Measurements from ENCODE around the gene NAT10. TPM values are rescaled to one million over a fixed set of nuclear protein-coding genes. Genes with fewer than 3 reads are reported as not detected.

Gene NAT10
- total RNA-seq, 4 donors from 2014 or later: 17.2 to 27.7 (median 19.4) TPM

DNA sequence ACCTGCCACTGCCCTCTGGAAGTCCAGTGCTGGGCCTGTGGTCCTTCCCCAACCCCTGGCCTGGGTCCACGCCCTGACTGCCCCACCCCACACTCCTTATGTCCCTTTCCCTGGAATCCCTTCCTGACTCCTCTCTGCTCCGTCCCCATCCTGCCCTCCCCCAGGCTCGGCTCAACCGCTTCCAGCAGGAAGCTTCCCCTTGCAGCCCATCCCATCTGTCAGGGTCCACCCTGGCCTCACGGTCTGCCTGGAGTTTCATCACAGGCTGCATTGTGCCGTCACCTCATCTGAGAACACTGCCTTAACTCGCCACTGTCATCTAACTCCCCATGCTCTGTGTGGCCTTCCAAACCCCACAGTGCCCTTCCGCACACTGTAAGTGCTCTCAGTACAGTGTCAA is 64.3 kb downstream of the NAT10 start:
- DNase-seq: no peak
- Histone ChIP-seq H3K9me3 (no peaks in the 10 kb centered on the region), H3K27me3 (no peaks in the 10 kb centered on the region), H3K4me1 (peaks cover 4 to 10% of the 10 kb centered on the region in 2 donors), H3K36me3 (no peaks in the 10 kb centered on the region), H3K4me3 (no peak overlapping the region), H3K27ac (peak overlapping the region in 3 of 4 donors; percentile 59 to 67 (median 61))
- TF ChIP-seq, protein P1, sequence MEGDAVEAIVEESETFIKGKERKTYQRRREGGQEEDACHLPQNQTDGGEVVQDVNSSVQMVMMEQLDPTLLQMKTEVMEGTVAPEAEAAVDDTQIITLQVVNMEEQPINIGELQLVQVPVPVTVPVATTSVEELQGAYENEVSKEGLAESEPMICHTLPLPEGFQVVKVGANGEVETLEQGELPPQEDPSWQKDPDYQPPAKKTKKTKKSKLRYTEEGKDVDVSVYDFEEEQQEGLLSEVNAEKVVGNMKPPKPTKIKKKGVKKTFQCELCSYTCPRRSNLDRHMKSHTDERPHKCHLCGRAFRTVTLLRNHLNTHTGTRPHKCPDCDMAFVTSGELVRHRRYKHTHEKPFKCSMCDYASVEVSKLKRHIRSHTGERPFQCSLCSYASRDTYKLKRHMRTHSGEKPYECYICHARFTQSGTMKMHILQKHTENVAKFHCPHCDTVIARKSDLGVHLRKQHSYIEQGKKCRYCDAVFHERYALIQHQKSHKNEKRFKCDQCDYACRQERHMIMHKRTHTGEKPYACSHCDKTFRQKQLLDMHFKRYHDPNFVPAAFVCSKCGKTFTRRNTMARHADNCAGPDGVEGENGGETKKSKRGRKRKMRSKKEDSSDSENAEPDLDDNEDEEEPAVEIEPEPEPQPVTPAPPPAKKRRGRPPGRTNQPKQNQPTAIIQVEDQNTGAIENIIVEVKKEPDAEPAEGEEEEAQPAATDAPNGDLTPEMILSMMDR (IDR thresholded peaks at IDR 0.05 in 4 of 5, conservative IDR thresholded peaks at IDR 0.05 in 1 of 5): no peak
- TF ChIP-seq POLR2A (IDR thresholded peaks at IDR 0.05): no peak
- intact Hi-C loops (cut with DNase I; ENCODE audit: low total_unique reads): loop anchor here (5.0 kb wide), 1 partner anchor 323 kb away; no protein-coding TSS in a partner anchor
- in situ Hi-C loops (cut with MboI; ENCODE audit: low sequenced_read_pairs in 4 of 4): loop anchor here in 2 of 4 donors (25.0 kb wide), 1 partner anchor 318 kb away; no protein-coding TSS in a partner anchor
- ATAC-seq: no peak

DNA sequence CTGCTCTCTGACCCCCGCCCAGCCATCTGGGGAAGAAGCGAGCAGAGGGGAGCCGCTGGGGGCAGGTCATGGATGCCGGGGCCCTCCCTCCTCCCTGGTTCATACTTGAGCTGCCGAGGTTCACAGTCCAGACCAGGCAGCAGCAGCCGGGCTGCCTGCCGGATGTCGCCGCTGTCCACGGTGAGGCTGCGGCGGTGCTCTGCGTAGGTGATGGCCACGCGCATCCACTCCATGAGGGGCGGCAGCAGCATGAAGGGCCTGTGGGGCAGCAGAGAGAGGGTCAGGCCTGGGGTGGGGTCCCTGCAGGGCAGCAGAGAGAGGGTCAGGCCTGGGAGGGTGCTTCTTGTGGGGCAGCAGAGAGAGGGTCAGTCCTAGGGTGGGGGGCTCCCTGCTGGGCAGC is 67.6 kb downstream of the NAT10 start:
- in situ Hi-C loops (cut with MboI; ENCODE audit: low sequenced_read_pairs in 4 of 4): loop anchor here in 2 of 4 donors (25.0 kb wide), 1 partner anchor 314 kb away; no protein-coding TSS in a partner anchor
- H3K27me3 ChIP-seq: no peaks in the 10 kb centered on the region
- intact Hi-C loops (cut with DNase I; ENCODE audit: low total_unique reads): loop anchor here (5.0 kb wide), 1 partner anchor 319 kb away; no protein-coding TSS in a partner anchor

DNA sequence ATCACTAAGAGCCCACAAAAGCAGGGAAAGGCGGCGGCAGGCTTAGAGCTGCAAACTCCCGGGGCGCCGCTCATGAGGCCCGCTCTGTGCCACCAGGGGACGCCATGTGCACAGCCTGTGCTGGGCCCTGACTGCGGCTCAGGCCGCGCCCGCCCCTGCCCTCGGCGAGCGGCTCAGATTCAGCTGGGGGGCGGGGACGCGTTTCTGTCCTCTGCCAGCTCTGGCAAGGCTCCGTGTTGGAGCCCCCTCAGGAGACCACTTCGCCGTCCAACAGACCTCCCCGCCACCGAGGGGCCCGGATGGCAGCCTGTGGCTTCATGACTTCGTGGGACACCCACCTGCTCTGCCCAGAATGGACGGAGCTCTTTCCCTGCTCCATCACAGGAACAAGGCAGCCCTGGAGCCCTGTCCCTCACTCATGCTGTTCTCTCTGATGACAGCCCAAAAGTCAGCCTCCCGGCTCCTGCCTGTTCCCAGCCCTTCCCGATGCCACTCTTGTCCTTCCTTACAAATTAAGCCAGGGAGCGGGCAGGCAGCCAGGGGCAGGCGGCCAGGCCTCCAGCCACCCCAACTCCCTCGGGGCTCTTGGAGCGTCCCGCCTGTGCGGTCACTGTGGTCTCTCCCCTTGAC is 69.1 kb downstream of the NAT10 start:
- peaks cover 5 to 6% of the 10 kb centered on the region in 2 donors for H3K4me1 ChIP-seq
- H3K36me3 ChIP-seq: no peaks in the 10 kb centered on the region
- DNase-seq (peak; percentile 62 to 68), ATAC-seq (peak; percentile 84 to 93)
- intact Hi-C loops (cut with DNase I; ENCODE audit: low total_unique reads): loop anchor here (1.0 to 5.0 kb wide), 3 partner anchors 78 to 318 kb away; no protein-coding TSS in a partner anchor
- H3K27ac ChIP-seq: peak overlapping the region in 3 of 4 donors; percentile 6 to 45 (median 12)
- no peaks in the 10 kb centered on the region for H3K27me3 ChIP-seq
- TF ChIP-seq, protein P1 (IDR thresholded peaks at IDR 0.05 in 4 of 5, conservative IDR thresholded peaks at IDR 0.05 in 1 of 5): peak; percentile 94 to 99 (median 97)
- no peak for TF ChIP-seq POLR2A (IDR thresholded peaks at IDR 0.05)
- in situ Hi-C loops (cut with MboI; ENCODE audit: low sequenced_read_pairs in 4 of 4): loop anchor here (5.0 to 25.0 kb wide), 3 partner anchors 183 to 313 kb away; partner anchors contain the start of gene ABTB2 (in 1 of the 4)
- H3K4me3 ChIP-seq: peak overlapping the region; percentile 26 to 43 (median 33)
- no peaks in the 10 kb centered on the region for H3K9me3 ChIP-seq

More for the DNA sequence above, 67.6 kb downstream of the NAT10 start:
- DNase-seq: no peak
- H3K4me1 ChIP-seq: peaks cover 5 to 14% of the 10 kb centered on the region in 2 donors
- H3K9me3 ChIP-seq: no peaks in the 10 kb centered on the region
- H3K4me3 ChIP-seq: no peak overlapping the region
- no peak overlapping the region for H3K27ac ChIP-seq
- no peak for ATAC-seq
- no peaks in the 10 kb centered on the region for H3K36me3 ChIP-seq
- no peak for TF ChIP-seq POLR2A (IDR thresholded peaks at IDR 0.05)
- TF ChIP-seq, protein P1 (IDR thresholded peaks at IDR 0.05 in 4 of 5, conservative IDR thresholded peaks at IDR 0.05 in 1 of 5): no peak

DNA sequence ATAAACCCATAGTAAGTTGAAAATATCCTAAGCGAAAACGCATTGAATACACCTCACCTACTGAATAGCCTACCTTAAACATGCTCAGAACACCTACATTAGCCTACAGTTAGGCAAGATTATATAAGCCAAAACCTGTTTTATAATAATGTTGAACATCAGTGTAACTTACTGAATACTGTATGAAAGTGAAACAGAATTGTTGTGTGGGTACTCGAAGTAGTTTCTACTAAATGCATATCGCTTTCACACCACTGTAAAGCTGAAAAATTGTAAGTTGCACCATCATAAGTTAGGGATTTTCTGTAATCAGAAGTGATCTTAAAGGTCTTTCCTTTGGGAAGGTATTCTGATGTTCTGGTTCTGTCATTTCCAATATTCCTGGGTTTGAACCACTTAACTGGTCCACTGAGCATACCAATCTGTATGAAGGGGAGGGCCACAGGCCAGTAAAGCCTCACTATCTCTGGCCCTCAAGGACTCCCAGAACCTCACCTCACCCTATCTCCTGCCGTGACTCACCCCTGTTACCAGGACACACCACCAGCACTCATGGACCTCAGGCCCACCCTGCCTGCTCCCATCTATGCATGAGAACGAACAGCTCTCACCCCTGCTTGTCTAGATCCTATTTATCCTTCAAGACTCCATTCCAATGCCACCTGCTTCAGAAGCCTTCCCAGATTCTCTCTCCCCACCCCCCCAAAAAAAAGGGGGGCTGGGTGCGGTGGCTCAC is 70.0 kb downstream of the NAT10 start:
- Histone ChIP-seq H3K4me3 (no peak overlapping the region), H3K27me3 (no peaks in the 10 kb centered on the region), H3K27ac (no peak overlapping the region), H3K9me3 (no peaks in the 10 kb centered on the region), H3K36me3 (no peaks in the 10 kb centered on the region), H3K4me1 (peaks cover 5 to 6% of the 10 kb centered on the region in 2 donors)
- DNase-seq (no peak), ATAC-seq (no peak)
- no peak for TF ChIP-seq POLR2A (IDR thresholded peaks at IDR 0.05)
- TF ChIP-seq, protein P1 (IDR thresholded peaks at IDR 0.05 in 4 of 5, conservative IDR thresholded peaks at IDR 0.05 in 1 of 5): no peak
- intact Hi-C loops (cut with DNase I; ENCODE audit: low total_unique reads): loop anchor here (5.0 kb wide), 1 partner anchor 77 kb away; no protein-coding TSS in a partner anchor
- in situ Hi-C loops (cut with MboI; ENCODE audit: low sequenced_read_pairs in 4 of 4): loop anchor here (5.0 to 25.0 kb wide), 3 partner anchors 182 to 312 kb away; partner anchors contain the start of gene ABTB2 (in 1 of the 4)

Measured in gastrocnemius medialis (tissue), 4 donors.